WTC11 (cell line): ENCODE data around the gene TRPC1.

Experiments
- ELF4 ChIP-seq: sonication (generic); formaldehyde crosslinking; IDR thresholded peaks from 2 replicates; pipeline ENCODE4 v1.8.1; 2022; ENCODE audit warnings: low read depth, mild to moderate bottlenecking, moderate library complexity, missing genetic modification reagents
- MAX ChIP-seq: sonication (generic); formaldehyde crosslinking; IDR thresholded peaks from 2 replicates; pipeline ENCODE4 v1.8.0; 2022; ENCODE audit warnings: mild to moderate bottlenecking, missing genetic modification reagents
- ZBTB21 ChIP-seq: sonication (generic); formaldehyde crosslinking; IDR thresholded peaks from 2 replicates; pipeline ENCODE4 v1.8.1; 2023; ENCODE audit warnings: mild to moderate bottlenecking, missing genetic modification reagents, borderline replicate concordance

DNA sequence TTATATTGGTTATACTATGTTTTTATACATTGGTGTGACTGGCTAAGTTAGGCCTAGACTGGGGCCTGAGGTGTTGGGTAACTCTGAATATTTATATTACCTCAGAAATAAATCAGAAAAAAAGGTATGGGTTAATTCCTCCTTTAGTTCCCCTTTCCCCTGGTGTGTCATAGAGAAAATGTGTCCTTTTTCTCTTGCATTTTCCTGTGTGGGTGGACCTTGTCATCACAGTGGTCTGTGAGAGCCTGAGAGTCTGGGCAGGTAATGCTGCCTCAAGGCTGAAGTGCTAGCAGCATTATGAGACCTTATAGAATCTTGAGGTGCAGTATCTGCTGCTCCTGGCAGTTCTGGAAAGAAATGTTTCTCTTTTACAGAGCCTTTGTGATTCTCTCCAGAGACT is 95.3 kb downstream of the TRPC1 start:
- no peak for TF ChIP-seq MAX (CRISPR knock-in tag)
- TF ChIP-seq ELF4 (CRISPR knock-in tag): no peak
- TF ChIP-seq ZBTB21 (CRISPR knock-in tag): no peak
